Ovary (tissue), 9 donors: ENCODE results near the gene CPHXL2. TPM values are rescaled to one million over a fixed set of nuclear protein-coding genes. Genes with fewer than 3 reads are reported as not detected.

Experiments used
- DNase-seq, 5 donors: peaks; one replicate each; pipeline ENCODE4 v3.0.0-alpha.2; 2019 to 2020
- H3K27ac ChIP-seq, 2 donors: fragments of 200-600 bp; one replicate each; pipeline versions ENCODE4 v1.5.1 to v1.8.0; 2019 to 2022
- H3K27me3 ChIP-seq: fragments of 200-600 bp; one replicate; pipeline ENCODE4 v1.8.0; 2022
- H3K36me3 ChIP-seq: fragments of 200-600 bp; sonication (generic); one replicate; pipeline ENCODE4 v1.5.1; 2019
- H3K4me1 ChIP-seq: one replicate; pipeline ENCODE4 v1.8.1; 2013; ENCODE audit warnings: mild to moderate bottlenecking, moderate library complexity; ENCODE audit not compliant: insufficient read depth
- H3K4me3 ChIP-seq: fragments of 200-600 bp; sonication (generic); one replicate; pipeline ENCODE4 v1.5.1; 2017
- H3K9me3 ChIP-seq, 2 donors: fragments of 200-600 bp in 1 of 2; sonication (generic) in 1 of 2; one replicate each; pipeline versions ENCODE4 v1.5.1 to v1.8.1; 2013 to 2019; ENCODE audit warnings: mild to moderate bottlenecking in 1 of 2, moderate library complexity in 1 of 2
- EP300 ChIP-seq: sonication (generic); formaldehyde crosslinking; IDR thresholded peaks from one replicate; pipeline ENCODE4 v1.6.1; 2017; ENCODE audit warnings: antibody characterized with exemption
- POLR2A ChIP-seq: fragments of 450-650 bp; IDR thresholded peaks from one replicate; pipeline ENCODE4 v1.6.1; 2017; ENCODE audit warnings: antibody characterized with exemption, mild to moderate bottlenecking, moderate library complexity
- WGBS, 3 donors: extraction: QIAGEN DNeasy Blood & Tissue Kit in 1 of 3; methylation state at CpG; one replicate each; pipeline versions ENCODE4 v1.1.5 to v1.1.7; 2013 to 2017; 5-methylcytosine and 5-hydroxymethylcytosine counted together
- intact Hi-C, 4 donors: fragments of 100-400 bp; cut with DNase I; formaldehyde crosslinking; loops; one replicate each; pipeline versions ENCODE4 v1.11.0 to v1.15.1; 2022 to 2023
- polyA plus RNA-seq, 2 donors: library from polyadenylated mRNA; stranded (reverse); fragments of 200-250 nt in 1 of 2; fragments of 350-450 nt in 1 of 2; fragmentation: Illumina TruSeq in 1 of 2; extraction: RNeasy Lipid Tissue Mini Kit (QIAGEN cat#74804) in 1 of 2; gene quantifications; one replicate each; pipeline ENCODE4 v1.2.3, GENCODE V29; 2013 to 2014
- total RNA-seq, 7 donors: library from RNA; depleted of rRNA in 2 of 7; stranded (reverse); fragments of >200 nt in 2 of 7; fragmentation: NEBNext Ultra II Directional in 3 of 7; extraction: Animal tissue kit (Norgen Biotek cat#: 25700) in 3 of 7; gene quantifications; one replicate each; pipeline versions ENCODE4 v1.1.0 to v1.2.4, GENCODE V29; 2016 to 2023
- TF ChIP-seq, protein P1 (sequence below), 3 donors: fragments of 450-650 bp in 2 of 3; fragments of 200-600 bp in 1 of 3; IDR thresholded peaks; one replicate each; pipeline versions ENCODE4 v1.5.1 to v1.8.0; 2016 to 2022; ENCODE audit warnings: antibody characterized with exemption in 3 of 3, mild to moderate bottlenecking in 1 of 3
- donor health status: DM: no; HTN: no; CAD: no; lungs with moderate emphysema.
- donor health status: DM: no; HTN: no; CAD: no.
- donor health status: Bipolar disorder and iron deficiency.
- donor health status: DM: yes; HTN: yes; CAD: no.
- donor health status: DM: no; HTN: no; CAD: no.
- donor health status: DM: yes; HTN: yes; CAD: no.

Gene CPHXL2
- total and polyA plus RNA-seq, 9 donors, result not detected

DNA sequence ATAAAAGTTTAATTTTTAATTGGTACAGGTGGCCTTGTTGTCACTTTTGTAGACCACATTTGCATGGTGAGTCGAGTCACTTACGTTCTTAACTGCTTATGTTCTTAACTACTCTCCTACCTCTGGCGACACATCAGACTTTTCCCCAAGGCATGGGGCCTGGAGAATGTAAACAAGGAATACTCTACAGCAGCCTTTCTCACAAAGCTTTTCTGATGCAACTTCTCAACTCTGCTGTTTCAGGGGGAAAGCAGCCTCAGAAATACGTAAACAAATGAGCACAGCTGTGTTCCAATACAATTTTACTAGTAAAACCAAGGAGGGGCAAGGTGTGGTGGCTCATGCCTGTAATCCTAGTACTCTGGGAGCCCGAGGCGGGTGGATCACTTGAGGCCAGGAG is 36.2 kb downstream of the CPHXL2 start:
- WGBS, 3 donors, result 44 to 55% (median 54%) methylated on average over 6 of the region's 6 CpGs
- TF ChIP-seq EP300 (no peak), POLR2A (no peak)
- TF ChIP-seq, protein P1, sequence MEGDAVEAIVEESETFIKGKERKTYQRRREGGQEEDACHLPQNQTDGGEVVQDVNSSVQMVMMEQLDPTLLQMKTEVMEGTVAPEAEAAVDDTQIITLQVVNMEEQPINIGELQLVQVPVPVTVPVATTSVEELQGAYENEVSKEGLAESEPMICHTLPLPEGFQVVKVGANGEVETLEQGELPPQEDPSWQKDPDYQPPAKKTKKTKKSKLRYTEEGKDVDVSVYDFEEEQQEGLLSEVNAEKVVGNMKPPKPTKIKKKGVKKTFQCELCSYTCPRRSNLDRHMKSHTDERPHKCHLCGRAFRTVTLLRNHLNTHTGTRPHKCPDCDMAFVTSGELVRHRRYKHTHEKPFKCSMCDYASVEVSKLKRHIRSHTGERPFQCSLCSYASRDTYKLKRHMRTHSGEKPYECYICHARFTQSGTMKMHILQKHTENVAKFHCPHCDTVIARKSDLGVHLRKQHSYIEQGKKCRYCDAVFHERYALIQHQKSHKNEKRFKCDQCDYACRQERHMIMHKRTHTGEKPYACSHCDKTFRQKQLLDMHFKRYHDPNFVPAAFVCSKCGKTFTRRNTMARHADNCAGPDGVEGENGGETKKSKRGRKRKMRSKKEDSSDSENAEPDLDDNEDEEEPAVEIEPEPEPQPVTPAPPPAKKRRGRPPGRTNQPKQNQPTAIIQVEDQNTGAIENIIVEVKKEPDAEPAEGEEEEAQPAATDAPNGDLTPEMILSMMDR (IDR thresholded peaks at IDR 0.05), result no peak

DNA sequence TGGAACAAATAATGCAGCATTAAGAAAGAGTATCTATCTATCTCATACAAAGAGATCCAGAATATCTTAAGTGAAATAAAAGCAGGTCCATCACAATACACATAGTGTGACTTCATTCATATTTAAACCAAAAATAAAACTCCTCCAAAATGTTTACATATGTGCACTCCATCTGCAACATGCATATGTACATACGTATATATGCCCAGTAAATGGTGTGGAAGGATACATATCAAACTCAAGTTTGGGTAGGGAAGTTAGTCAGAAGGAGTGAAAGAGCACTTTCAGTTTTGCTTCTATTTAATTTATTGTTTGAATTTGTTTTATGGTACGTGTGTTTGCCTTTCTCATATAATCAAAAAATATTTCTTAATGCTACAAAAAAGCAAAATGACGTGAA is 41.8 kb downstream of the CPHXL2 start:
- 64 to 84% (median 82%) methylated on average over 3 of the region's 3 CpGs for WGBS, 3 donors
- no peak overlapping the region for H3K27ac ChIP-seq
- no peaks in the 10 kb centered on the region for H3K4me1 ChIP-seq
- no peak overlapping the region for H3K4me3 ChIP-seq
- H3K9me3 ChIP-seq, result no peaks in the 10 kb centered on the region
- intact Hi-C loops, result no loop called here
- TF ChIP-seq, protein P1 (IDR thresholded peaks at IDR 0.05), result no peak
- no peak for TF ChIP-seq POLR2A
- no peak for TF ChIP-seq EP300
- no peaks in the 10 kb centered on the region for H3K36me3 ChIP-seq
- no peaks in the 10 kb centered on the region for H3K27me3 ChIP-seq
- DNase-seq, result no peak

More for the DNA sequence above, 36.2 kb downstream of the CPHXL2 start:
- no peaks in the 10 kb centered on the region for H3K27me3 ChIP-seq
- intact Hi-C loops, result loop anchor here in 1 of 4 donors (10.0 kb wide), 1 partner anchor 166 kb away; no protein-coding TSS in a partner anchor
- H3K27ac ChIP-seq, result no peak overlapping the region
- no peak for DNase-seq
- H3K9me3 ChIP-seq, result no peaks in the 10 kb centered on the region
- no peak overlapping the region for H3K4me3 ChIP-seq
- H3K4me1 ChIP-seq, result peaks cover 2% of the 10 kb centered on the region
- H3K36me3 ChIP-seq, result no peaks in the 10 kb centered on the region

DNA sequence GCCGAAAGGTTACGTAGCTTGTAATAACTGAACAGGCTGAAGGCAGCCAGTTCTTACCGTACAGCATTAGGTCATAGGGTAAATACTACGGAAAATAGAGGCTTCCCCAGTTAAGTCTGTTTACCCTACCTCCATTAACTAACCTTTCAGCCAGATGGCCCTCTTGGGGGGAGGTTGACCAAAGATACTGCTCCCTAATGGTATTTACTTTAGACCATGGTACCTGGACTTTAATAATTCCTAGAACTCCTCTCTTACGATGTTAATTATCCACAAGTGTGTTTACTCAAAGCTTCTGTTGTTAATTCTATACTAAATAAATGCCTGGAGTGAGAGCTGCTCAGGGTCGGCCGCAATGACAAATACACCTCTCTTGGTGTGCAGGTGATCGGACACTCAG is 44.0 kb downstream of the CPHXL2 start:
- TF ChIP-seq, protein P1 (IDR thresholded peaks at IDR 0.05), result no peak
- no peak for TF ChIP-seq POLR2A
- intact Hi-C loops, result no loop called here
- H3K27me3 ChIP-seq, result no peaks in the 10 kb centered on the region
- H3K9me3 ChIP-seq, result no peaks in the 10 kb centered on the region
- no peaks in the 10 kb centered on the region for H3K4me1 ChIP-seq
- no peaks in the 10 kb centered on the region for H3K36me3 ChIP-seq
- WGBS, 3 donors, result 83 to 90% (median 90%) methylated on average over 8 of the region's 8 CpGs
- no peak overlapping the region for H3K27ac ChIP-seq
- H3K4me3 ChIP-seq, result no peak overlapping the region
- DNase-seq, result no peak

DNA sequence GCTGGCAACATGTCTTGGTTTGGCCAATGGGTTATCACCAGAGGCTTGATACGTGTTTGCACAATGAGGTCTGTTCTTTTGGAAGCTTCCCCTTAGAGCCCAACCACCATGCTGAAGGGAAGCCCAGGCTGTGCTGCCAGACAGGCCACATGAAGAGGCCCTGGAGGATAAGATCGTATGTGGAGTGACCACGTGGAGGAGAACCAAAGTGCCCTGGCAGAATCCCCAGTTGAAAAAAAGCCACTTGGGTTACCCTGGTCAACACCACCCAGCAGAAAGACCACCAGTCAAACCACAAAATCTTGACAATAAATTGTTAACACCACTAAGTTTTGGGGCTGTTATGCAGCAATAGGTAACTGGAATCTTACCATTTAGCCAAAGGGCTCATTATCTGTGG is 46.8 kb downstream of the CPHXL2 start:
- Histone ChIP-seq H3K9me3 (no peaks in the 10 kb centered on the region), H3K27ac (no peak overlapping the region), H3K36me3 (no peaks in the 10 kb centered on the region), H3K27me3 (no peaks in the 10 kb centered on the region), H3K4me1 (no peaks in the 10 kb centered on the region), H3K4me3 (no peak overlapping the region)
- WGBS, 3 donors, result 72 to 91% (median 84%) methylated on average over 3 of the region's 3 CpGs
- no peak for DNase-seq
- intact Hi-C loops, result no loop called here
- TF ChIP-seq POLR2A, result no peak
- no peak for TF ChIP-seq EP300
- TF ChIP-seq, protein P1 (IDR thresholded peaks at IDR 0.05), result no peak
